SK-N-SH (cell line): ENCODE data around the gene RHOT2. TPM values are rescaled to one million over a fixed set of nuclear protein-coding genes. Genes with fewer than 3 reads are reported as not detected.

ENCODE experiments used
- CTCF ChIA-PET: fragments of 300-600, 350-600 bp; formaldehyde crosslinking; extraction: SDS; loops from one replicate; lab custom pipeline; 2021; lab: Yijun Ruan, JAX
- POLR2A ChIA-PET: fragments of 350-600 bp; sonication (Branson Sonifier 250); formaldehyde crosslinking; extraction: SDS; loops from one replicate; lab custom pipeline; 2020; ENCODE audit warnings: antibody characterized with exemption, inconsistent platforms; lab: Yijun Ruan, JAX
- DNase-seq: peaks from one replicate; pipeline ENCODE4 v3.0.0; 2012
- H2AFZ ChIP-seq: fragments of 200-600 bp; sonication (generic); 2 replicates; pipeline ENCODE4 v1.8.1; 2016; ENCODE audit warnings: antibody characterized with exemption, mild to moderate bottlenecking, low read depth
- H3F3A ChIP-seq: fragments of 200-600 bp; sonication (generic); replicated peaks from 2 replicates; pipeline ENCODE3; 2016; ENCODE audit warnings: antibody characterized with exemption, mild to moderate bottlenecking; ENCODE audit not compliant: insufficient read depth
- H3K27ac ChIP-seq, 2 experiments: fragments of 200-500 bp in 1 of 2; fragments of 200-600 bp in 1 of 2; sonication (Bioruptor generic) in 1 of 2; sonication (generic), shearing (Covaris generic) in 1 of 2; 2 replicates each; pipeline versions ENCODE4 v1.5.1 to v1.6.1; 2014 to 2016; ENCODE audit warnings: low read depth in 2 of 2, inconsistent platforms in 1 of 2, low read length in 1 of 2, mild to moderate bottlenecking in 1 of 2, mixed read lengths in 1 of 2
- H3K27me3 ChIP-seq: fragments of 200-600 bp; sonication (generic), shearing (Covaris generic); 2 replicates; pipeline ENCODE4 v1.6.1; 2016; ENCODE audit warnings: mixed run types; ENCODE audit not compliant: insufficient read depth
- H3K36me3 ChIP-seq, 2 experiments: fragments of 200-500 bp in 1 of 2; fragments of 200-600 bp in 1 of 2; sonication (Bioruptor generic) in 1 of 2; sonication (generic) in 1 of 2; replicated peaks in 1 of 2; 2 replicates each; pipeline versions ENCODE3 to v1.5.1; 2014 to 2016; ENCODE audit warnings: low read length in 1 of 2, mild to moderate bottlenecking in 1 of 2; ENCODE audit not compliant: insufficient read depth in 2 of 2, control insufficient read depth in 1 of 2
- H3K4me1 ChIP-seq, 2 experiments: fragments of 200-500 bp in 1 of 2; fragments of 200-600 bp in 1 of 2; sonication (Bioruptor generic) in 1 of 2; sonication (generic), shearing (Covaris generic) in 1 of 2; 2 replicates each; pipeline versions ENCODE4 v1.5.1 to v1.6.1; 2014 to 2016; ENCODE audit warnings: low read depth in 1 of 2, low read length in 1 of 2, mixed run types in 1 of 2; ENCODE audit not compliant: insufficient read depth in 2 of 2, control insufficient read depth in 1 of 2
- H3K4me2 ChIP-seq: fragments of 200-600 bp; sonication (generic), shearing (Covaris generic); 2 replicates; pipeline ENCODE4 v1.6.1; 2017; ENCODE audit warnings: mixed run types
- H3K4me3 ChIP-seq, 2 experiments: fragments of 200-500 bp in 1 of 2; fragments of 200-600 bp in 1 of 2; sonication (Bioruptor generic) in 1 of 2; sonication (generic), shearing (Covaris generic) in 1 of 2; 2 replicates each; pipeline versions ENCODE4 v1.5.1 to v1.8.1; 2014 to 2016; ENCODE audit warnings: low read depth in 2 of 2, inconsistent platforms in 1 of 2, low read length in 1 of 2, mild to moderate bottlenecking in 1 of 2, mixed read lengths in 1 of 2, moderate library complexity in 1 of 2
- H3K79me2 ChIP-seq: fragments of 200-600 bp; sonication (generic); 2 replicates; pipeline ENCODE4 v1.8.1; 2017; ENCODE audit warnings: mild to moderate bottlenecking; ENCODE audit not compliant: insufficient read depth
- H3K9ac ChIP-seq: fragments of 200-600 bp; sonication (generic); 2 replicates; pipeline ENCODE4 v1.6.1; 2017; ENCODE audit warnings: mixed run types
- H3K9me2 ChIP-seq: fragments of 200-600 bp; sonication (generic); 2 replicates; pipeline ENCODE4 v1.6.1; 2017; ENCODE audit warnings: mixed run types
- H3K9me3 ChIP-seq: fragments of 200-600 bp; sonication (generic); 2 replicates; pipeline ENCODE4 v1.6.1; 2017; ENCODE audit warnings: mixed run types, mild to moderate bottlenecking, moderate library complexity
- H4K20me1 ChIP-seq: fragments of 200-600 bp; sonication (generic); 2 replicates; pipeline ENCODE4 v1.6.1; 2017; ENCODE audit warnings: mild to moderate bottlenecking, mixed run types; ENCODE audit not compliant: insufficient read depth
- CHD2 ChIP-seq: fragments of 150-350 bp; IDR thresholded peaks from 2 replicates; pipeline ENCODE4 v1.6.1; 2018; ENCODE audit warnings: low read length; ENCODE audit not compliant: partially characterized antibody
- CTCF ChIP-seq: fragments of 200-600 bp; sonication (generic); IDR thresholded peaks from 2 replicates; pipeline ENCODE4 v1.6.1; 2017; ENCODE audit warnings: antibody characterized with exemption, mild to moderate bottlenecking, moderate library complexity
- EP300 ChIP-seq, 2 experiments: IDR thresholded peaks; 2 replicates each; pipeline versions ENCODE4 v1.4.0 to v1.6.1; 2012; ENCODE audit warnings: borderline replicate concordance in 1 of 2, low read depth in 1 of 2, low read length in 1 of 2
- FOXJ3 ChIP-seq: sonication (generic); formaldehyde crosslinking; IDR thresholded peaks from 2 replicates; pipeline ENCODE4 v1.5.1; 2020; ENCODE audit warnings: mild to moderate bottlenecking, missing genetic modification reagents
- FOXM1 ChIP-seq: IDR thresholded peaks from 2 replicates; pipeline ENCODE4 v1.4.0; 2012; ENCODE audit warnings: low read depth, mild to moderate bottlenecking
- MEF2A ChIP-seq: IDR thresholded peaks from 2 replicates; pipeline ENCODE4 v1.4.0; 2012; ENCODE audit warnings: low read depth, borderline replicate concordance
- NFIC ChIP-seq: IDR thresholded peaks from 2 replicates; pipeline ENCODE4 v1.4.0; 2012; ENCODE audit warnings: borderline replicate concordance
- RAD21 ChIP-seq: IDR thresholded peaks from 2 replicates; pipeline ENCODE4 v1.6.1; 2012; ENCODE audit warnings: mild to moderate bottlenecking, low read length
- RCOR1 ChIP-seq: fragments of 150-350 bp; IDR thresholded peaks from 2 replicates; pipeline ENCODE4 v1.6.1; 2017; ENCODE audit warnings: antibody characterized with exemption, low read length
- REST ChIP-seq: IDR thresholded peaks from 2 replicates; pipeline ENCODE4 v1.6.1; 2012; ENCODE audit warnings: mild to moderate bottlenecking, low read depth, low read length, moderate library complexity
- RFX5 ChIP-seq: IDR thresholded peaks from 2 replicates; pipeline ENCODE4 v1.6.1; 2012; ENCODE audit warnings: mild to moderate bottlenecking, improper control_type of control experiment, low read length
- TAF1 ChIP-seq: IDR thresholded peaks from 2 replicates; pipeline ENCODE4 v1.6.1; 2012; ENCODE audit warnings: low read depth, mild to moderate bottlenecking, low read length, moderate library complexity, borderline replicate concordance
- TCF12 ChIP-seq: IDR thresholded peaks from 2 replicates; pipeline ENCODE4 v1.4.0; 2012
- TEAD4 ChIP-seq: IDR thresholded peaks from 2 replicates; pipeline ENCODE4 v1.4.0; 2012; ENCODE audit warnings: mild to moderate bottlenecking, borderline replicate concordance; ENCODE audit not compliant: insufficient read depth
- USF1 ChIP-seq: IDR thresholded peaks from 2 replicates; pipeline ENCODE4 v1.4.0; 2012; ENCODE audit warnings: low read depth, borderline replicate concordance
- USF2 ChIP-seq: fragments of 150-350 bp; IDR thresholded peaks from 2 replicates; pipeline ENCODE4 v1.6.1; 2017; ENCODE audit warnings: antibody characterized with exemption, low read length, low read depth, borderline replicate concordance
- WGBS: methylation state at CpG from one replicate; pipeline ENCODE4 v1.1.6; 2017; ENCODE audit warnings: low lambda C conversion rate; 5-methylcytosine and 5-hydroxymethylcytosine counted together
- polyA plus RNA-seq, 3 experiments: library from polyadenylated mRNA; depleted of rRNA; stranded (reverse); fragments of >200 nt; gene quantifications; 2 replicates each; pipeline ENCODE4 v1.2.3, GENCODE V29; 2012

The RHOT2 gene
- polyA plus RNA-seq, 1 of the 3 experiments (the other 2 are of a cell fraction), result 229 TPM

GRCh38 chr16:723695-724094, 55.8 kb downstream of the RHOT2 start:
- peaks cover 31% of the 10 kb centered on the region for H3F3A ChIP-seq
- H3K9me2 ChIP-seq, result no peaks in the 10 kb centered on the region
- no peaks in the 10 kb centered on the region for H3K27me3 ChIP-seq
- POLR2A ChIA-PET, result interaction anchor here (0.8 to 1.4 kb wide), 3 partner anchors 11 to 17 kb away, joined by 3 to 4 read pairs (median 3); no protein-coding TSS in a partner anchor
- no peak overlapping the region for H3K4me3 ChIP-seq
- H3K79me2 ChIP-seq, result no peaks in the 10 kb centered on the region; the same call in 1 of the 2 replicates
- H3K4me1 ChIP-seq, result peaks cover 8 to 37% of the 10 kb centered on the region in 2 experiments; a peak in 3 of 4 replicates
- CTCF ChIA-PET, result interaction anchor here (1.3 to 22.4 kb wide), 5 partner anchors 5 to 62 kb away, joined by 7 to 358 read pairs (median 35); partner anchors contain the start of genes ANTKMT, CCDC78, CIAO3 and FBXL16
- H3K9me3 ChIP-seq, result no peaks in the 10 kb centered on the region
- H2AFZ ChIP-seq, result no peak overlapping the region
- 60% methylated on average over 1 of the region's 9 CpGs for WGBS
- no peak overlapping the region for H3K27ac ChIP-seq
- no peak overlapping the region for H3K4me2 ChIP-seq
- no peak for DNase-seq
- TF ChIP-seq MEF2A (no peak), NFIC (no peak), USF1 (no peak), USF2 (no peak), RAD21 (no peak), TAF1 (no peak), CHD2 (no peak), TEAD4 (no peak), EP300 (IDR thresholded peaks at IDR 0.05; ENCODE audit: borderline replicate concordance in 1 of 2, low read depth in 1 of 2, low read length in 1 of 2) (no peak), RFX5 (no peak), CTCF (no peak), REST (no peak), RCOR1 (no peak), FOXM1 (no peak), TCF12 (no peak), FOXJ3 (CRISPR knock-in tag) (no peak)
- H3K9ac ChIP-seq, result no peak overlapping the region
- H3K36me3 ChIP-seq, result peaks cover 0 to 2% of the 10 kb centered on the region in 2 experiments
- 0 out of 2 replicates have a peak, but pooled peaks cover 14% of the 10 kb centered on the region for H4K20me1 ChIP-seq

Other genes with a start within 250 kb of the RHOT2 start
- 20.5 and 24.8 TPM in 2 replicates for gene RAB11FIP3, start 242.5 kb upstream of the RHOT2 start, polyA plus RNA-seq (2012; rRNA removed)
- 19.5 and 22.9 TPM in 2 replicates for gene CAPN15, start 140.4 kb upstream of the RHOT2 start, polyA plus RNA-seq (2012; rRNA removed)
- gene PRR35, start 107.7 kb upstream of the RHOT2 start, polyA plus RNA-seq (2012; rRNA removed), result not detected in 2 replicates
- gene NHLRC4, start 101.1 kb upstream of the RHOT2 start, polyA plus RNA-seq (2012; rRNA removed), result 0.69 and 0.70 TPM in 2 replicates
- gene PIGQ, start 98.2 kb upstream of the RHOT2 start, polyA plus RNA-seq (2012; rRNA removed), result 38.7 and 41.0 TPM in 2 replicates
- 12.1 and 13.0 TPM in 2 replicates for gene RAB40C, start 78.1 kb upstream of the RHOT2 start, polyA plus RNA-seq (2012; rRNA removed)
- gene WFIKKN1, start 37.1 kb upstream of the RHOT2 start, polyA plus RNA-seq (2012; rRNA removed), result 0.10 and 0.16 TPM in 2 replicates
- gene METTL26, start 31.8 kb upstream of the RHOT2 start, polyA plus RNA-seq (2012; rRNA removed), result 158 and 167 TPM in 2 replicates
- gene MCRIP2, start 26.3 kb upstream of the RHOT2 start, polyA plus RNA-seq (2012; rRNA removed), result 34.0 and 36.9 TPM in 2 replicates
- gene WDR90, start 18.8 kb upstream of the RHOT2 start, polyA plus RNA-seq (2012; rRNA removed), result 30.5 and 32.0 TPM in 2 replicates
- 4.1 and 6.8 TPM in 2 replicates for gene RHBDL1, start 7.5 kb downstream of the RHOT2 start, polyA plus RNA-seq (2012; rRNA removed)
- 268 and 323 TPM in 2 replicates for gene STUB1, start 12.3 kb downstream of the RHOT2 start, polyA plus RNA-seq (2012; rRNA removed)
- 49.2 and 67.0 TPM in 2 replicates for gene JMJD8, start 16.2 kb downstream of the RHOT2 start, polyA plus RNA-seq (2012; rRNA removed)
- 5.0 and 6.4 TPM in 2 replicates for gene WDR24, start 22.3 kb downstream of the RHOT2 start, polyA plus RNA-seq (2012; rRNA removed)
- gene FBXL16, start 37.7 kb downstream of the RHOT2 start, polyA plus RNA-seq (2012; rRNA removed), result 17.7 and 19.8 TPM in 2 replicates
- 52.4 and 59.7 TPM in 2 replicates for gene METRN, start 47.0 kb downstream of the RHOT2 start, polyA plus RNA-seq (2012; rRNA removed)
- gene ANTKMT, start 53.0 kb downstream of the RHOT2 start, polyA plus RNA-seq (2012; rRNA removed), result 49.5 and 57.4 TPM in 2 replicates
- 15.4 and 18.8 TPM in 2 replicates for gene CCDC78, start 58.3 kb downstream of the RHOT2 start, polyA plus RNA-seq (2012; rRNA removed)
- gene HAGHL, start 59.0 kb downstream of the RHOT2 start, polyA plus RNA-seq (2012; rRNA removed), result 60.6 and 65.5 TPM in 2 replicates
- gene CIAO3, start 72.9 kb downstream of the RHOT2 start, polyA plus RNA-seq (2012; rRNA removed), result 14.4 TPM in 2 replicates
- 0.02 and 0.19 TPM in 2 replicates for gene MSLN, start 92.6 kb downstream of the RHOT2 start, polyA plus RNA-seq (2012; rRNA removed)
- gene RPUSD1, start 120.2 kb downstream of the RHOT2 start, polyA plus RNA-seq (2012; rRNA removed), result 27.7 and 29.9 TPM in 2 replicates
- 17.7 and 18.0 TPM in 2 replicates for gene CHTF18, start 120.5 kb downstream of the RHOT2 start, polyA plus RNA-seq (2012; rRNA removed)
- gene GNG13, start 132.6 kb downstream of the RHOT2 start, polyA plus RNA-seq (2012; rRNA removed), result not detected in 2 replicates